HCT116 (cell line): Measurements from ENCODE around the gene EIF5AL1. TPM values are rescaled to one million over a fixed set of nuclear protein-coding genes. Genes with fewer than 3 reads are reported as not detected.
"Not testable (repeated sequence)": the region's sequence is repeated elsewhere in the genome, so short reads cannot be mapped to it uniquely, and the experiment has no call there.

Experiments used
- ATAC-seq: fragments of 200-7000 bp; cut with Tn5 transposase; 2 replicates; pipeline ENCODE4 v1.9.1; 2020; ENCODE audit warnings: mild to moderate bottlenecking, moderate library complexity
- BruUV-seq: library from RNA; stranded (reverse); fragments of 400-500 nt; replicated peaks from 2 replicates; lab custom pipeline; 2021; lab: Mats Ljungman, UMichigan
- CTCF ChIA-PET: fragments of 300-600 bp; sonication (Branson Sonifier 250); formaldehyde crosslinking; loops from one replicate; lab custom pipeline; 2021; ENCODE audit warnings: antibody characterized with exemption; lab: Charles Lee
- POLR2A ChIA-PET: fragments of 300-600, 350-600 bp; sonication (Branson Sonifier 250); formaldehyde crosslinking; loops from one replicate; lab custom pipeline; 2021; ENCODE audit warnings: antibody characterized with exemption; lab: Charles Lee
- RAD21 ChIA-PET, 2 experiments: fragments of 300-600 bp; sonication (Branson Sonifier 250); formaldehyde crosslinking; loops; one replicate each; lab custom pipeline; 2023; ENCODE audit warnings: low total read pairs in 2 of 2; ENCODE audit not compliant: uncharacterized antibody in 2 of 2, unreplicated experiment in 2 of 2, low non-redundant PET in 1 of 2; lab: Charles Lee
- DNase-seq: peaks from one replicate; pipeline ENCODE4 v3.0.0-alpha.2; 2010; ENCODE audit warnings: low read depth, low spot score
- H2AFZ ChIP-seq: fragments of 200-600 bp; shearing (Covaris generic), sonication (generic); 2 replicates; pipeline ENCODE4 v1.6.1; 2017; ENCODE audit warnings: low read depth, mixed run types, mixed read lengths, antibody characterized with exemption, low read length; ENCODE audit not compliant: poor library complexity, severe bottlenecking
- H3K27ac ChIP-seq: 2 replicates; pipeline ENCODE4 v1.5.1; 2012; ENCODE audit warnings: low read depth, low read length
- H3K27me3 ChIP-seq: fragments of 200-600 bp; sonication (generic); 2 replicates; pipeline ENCODE4 v1.6.1; 2016; ENCODE audit warnings: mixed run types, low read length, mixed read lengths; ENCODE audit not compliant: insufficient read depth
- H3K36me3 ChIP-seq, 2 experiments: fragments of 200-500 bp in 1 of 2; fragments of 200-600 bp in 1 of 2; sonication (Bioruptor generic) in 1 of 2; sonication (generic) in 1 of 2; 2 replicates each; pipeline versions ENCODE4 v1.5.1 to v1.6.1; 2014 to 2016; ENCODE audit warnings: low read length in 2 of 2, inconsistent platforms in 1 of 2, mixed read lengths in 1 of 2, mixed run types in 1 of 2; ENCODE audit not compliant: insufficient read depth in 2 of 2, control insufficient read depth in 1 of 2
- H3K4me1 ChIP-seq, 2 experiments: fragments of 200-600 bp in 1 of 2; sonication (generic) in 1 of 2; 2 replicates each; pipeline versions ENCODE4 v1.5.1 to v1.6.1; 2012 to 2017; ENCODE audit warnings: low read length in 2 of 2, inconsistent platforms in 1 of 2, mild to moderate bottlenecking in 1 of 2, mixed read lengths in 1 of 2, mixed run types in 1 of 2, moderate library complexity in 1 of 2; ENCODE audit not compliant: insufficient read depth in 2 of 2, control insufficient read depth in 1 of 2
- H3K4me2 ChIP-seq: fragments of 200-600 bp; sonication (generic); 2 replicates; pipeline ENCODE4 v1.6.1; 2017; ENCODE audit warnings: mixed run types, low read length, mixed read lengths
- H3K4me3 ChIP-seq, 2 experiments: fragments of 200-600 bp in 1 of 2; sonication (generic) in 1 of 2; replicated peaks in 1 of 2; 2 replicates each; pipeline ENCODE4 v1.5.1; 2011 to 2016; ENCODE audit warnings: low read length in 2 of 2, control low read depth in 1 of 2, low read depth in 1 of 2, mild to moderate bottlenecking in 1 of 2, mixed read lengths in 1 of 2, mixed run types in 1 of 2
- H3K79me2 ChIP-seq: fragments of 200-600 bp; sonication (generic); 2 replicates; pipeline ENCODE4 v1.6.1; 2017; ENCODE audit warnings: mild to moderate bottlenecking, mixed run types, low read length, moderate library complexity, mixed read lengths; ENCODE audit not compliant: insufficient read depth
- H3K9ac ChIP-seq: fragments of 200-600 bp; sonication (generic); 2 replicates; pipeline ENCODE4 v1.6.1; 2016; ENCODE audit warnings: low read length, mixed read lengths
- H3K9me2 ChIP-seq: fragments of 200-600 bp; sonication (generic), shearing (Covaris generic); 2 replicates; pipeline ENCODE4 v1.6.1; 2017; ENCODE audit warnings: mixed run types, mild to moderate bottlenecking, moderate library complexity; ENCODE audit not compliant: insufficient read depth
- H3K9me3 ChIP-seq, 2 experiments: fragments of 200-500 bp in 1 of 2; fragments of 200-600 bp in 1 of 2; sonication (Bioruptor generic) in 1 of 2; sonication (generic) in 1 of 2; 2 replicates each; pipeline ENCODE4 v1.6.1; 2014 to 2017; ENCODE audit warnings: low read length in 2 of 2, mixed read lengths in 2 of 2, inconsistent platforms in 1 of 2, low read depth in 1 of 2, mild to moderate bottlenecking in 1 of 2, mixed run types in 1 of 2, moderate library complexity in 1 of 2; ENCODE audit not compliant: control insufficient read depth in 1 of 2, insufficient read depth in 1 of 2
- H4K20me1 ChIP-seq: fragments of 200-600 bp; sonication (generic), shearing (Covaris generic); 2 replicates; pipeline ENCODE4 v1.6.1; 2017; ENCODE audit warnings: mixed run types, mild to moderate bottlenecking, moderate library complexity; ENCODE audit not compliant: insufficient read depth
- intact Hi-C: fragments of 100-400 bp; cut with micrococcal nuclease; formaldehyde crosslinking; loops from 2 replicates; pipeline ENCODE4 v1.10.0; 2022
- total RNA-seq: library from RNA; stranded (reverse); gene quantifications from one replicate; pipeline ENCODE4 v1.2.1, GENCODE V29; 2021; ENCODE audit not compliant: unreplicated experiment

EIF5AL1 gene
- total RNA-seq, 1 experiment from 2014 or later = 5.6 TPM

GRCh38 chr10:79533903-79534175 lies 21.5 kb downstream of the EIF5AL1 start:
- H3K79me2 ChIP-seq, H3K9me2 ChIP-seq, H2AFZ ChIP-seq, H3K27me3 ChIP-seq, RAD21 ChIA-PET, POLR2A ChIA-PET, H3K36me3 ChIP-seq, H3K27ac ChIP-seq, H4K20me1 ChIP-seq, H3K4me1 ChIP-seq, H3K9me3 ChIP-seq, H3K4me2 ChIP-seq, H3K9ac ChIP-seq, H3K4me3 ChIP-seq, intact Hi-C loops, BruUV-seq, DNase-seq, ATAC-seq: not testable (repeated sequence)
- CTCF ChIA-PET = interaction anchor here (0.7 kb wide), 1 partner anchor 77 kb away, joined by 3 read pairs; no protein-coding TSS in a partner anchor

- H3K4me3 ChIP-seq, H4K20me1 ChIP-seq, H3K27ac ChIP-seq, H3K9me3 ChIP-seq, H3K9ac ChIP-seq, H3K9me2 ChIP-seq, H3K4me2 ChIP-seq, intact Hi-C loops, DNase-seq, H3K4me1 ChIP-seq, BruUV-seq, H3K27me3 ChIP-seq, CTCF ChIA-PET, H3K36me3 ChIP-seq, H2AFZ ChIP-seq, POLR2A ChIA-PET, ATAC-seq, H3K79me2 ChIP-seq: not testable (repeated sequence)
- RAD21 ChIA-PET = interaction anchor here in 1 of 2 experiments (0.6 kb wide), 1 partner anchor 606 kb away, joined by 3 read pairs; no protein-coding TSS in a partner anchor
Observed at GRCh38 chr10:79538311-79538710, 26.0 kb downstream of the EIF5AL1 start.

DNA sequence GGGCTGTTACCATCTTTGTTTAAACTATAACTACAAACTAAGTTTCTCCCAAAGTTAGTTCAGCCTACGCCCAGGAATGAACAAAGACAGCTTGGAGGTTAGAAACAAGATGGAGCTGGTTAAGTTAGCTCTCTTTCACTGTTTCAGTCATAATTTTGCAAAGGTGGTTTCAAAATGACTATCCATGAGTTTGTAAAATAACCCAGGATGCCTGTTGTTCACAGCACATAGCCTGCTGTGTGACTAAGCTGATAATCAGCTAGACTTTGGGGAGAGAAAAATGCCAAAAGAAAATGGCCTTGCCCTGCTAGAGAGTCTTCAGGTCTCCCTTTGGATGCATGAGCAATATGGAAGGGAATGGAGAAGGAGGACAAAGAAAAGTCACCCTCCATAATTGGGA lies 28.6 kb downstream of the EIF5AL1 start:
- H2AFZ ChIP-seq, H3K9me3 ChIP-seq, RAD21 ChIA-PET, POLR2A ChIA-PET, H3K79me2 ChIP-seq, H3K27ac ChIP-seq, H3K9ac ChIP-seq, H3K4me2 ChIP-seq, ATAC-seq, H3K4me3 ChIP-seq, H3K36me3 ChIP-seq, H3K9me2 ChIP-seq, intact Hi-C loops, H4K20me1 ChIP-seq, H3K4me1 ChIP-seq, CTCF ChIA-PET, H3K27me3 ChIP-seq, BruUV-seq, DNase-seq: not testable (repeated sequence)
